T-helper 1 cell treated with Interleukin-12 subunit alpha and Interleukin-12 subunit beta and Interleukin-4 antibody, amounts not matched to agents 30 ng/mL and 1 ng/mL, for 36 hours (primary cell): ENCODE results near the gene MAIP1. TPM values are rescaled to one million over a fixed set of nuclear protein-coding genes. Genes with fewer than 3 reads are reported as not detected.

Experiments used
- intact Hi-C: fragments of 100-400 bp; cut with micrococcal nuclease; formaldehyde crosslinking; loops from one replicate; pipeline ENCODE4 v1.15.1; 2024
- total RNA-seq: library from RNA; stranded (reverse); gene quantifications from 2 replicates; pipeline ENCODE4 v1.2.3, GENCODE V29; 2022

The MAIP1 gene
- total RNA-seq, 1 donor from 2014 or later, result 19.6 TPM

GRCh38 chr2:199946196-199946595, 9.2 kb upstream of the MAIP1 start:
- intact Hi-C loops, result no loop called here

- intact Hi-C loops, result no loop called here
These were observed 8.5 kb upstream of the MAIP1 start for GRCh38 chr2:199946836-199947235.

- intact Hi-C loops, result loop anchor here (10.0 kb wide), 1 partner anchor 1314 kb away; the partner anchor contains the start of gene CASP8
These were observed 5.0 kb upstream of the MAIP1 start for GRCh38 chr2:199950396-199950795.

- intact Hi-C loops, result loop anchor here (10.0 kb wide), 1 partner anchor 1314 kb away; the partner anchor contains the start of gene CASP8
These were observed 4.4 kb upstream of the MAIP1 start for GRCh38 chr2:199951023-199951422.

- intact Hi-C loops, result loop anchor here (1.0 to 10.0 kb wide), 11 partner anchors 14 to 1310 kb away; partner anchors contain the start of genes BZW1, C2orf69, CASP8 and CLK1
These were observed 409 bp upstream of the MAIP1 start for GRCh38 chr2:199955007-199955338.

GRCh38 chr2:199956062-199956380, 639 bp downstream of the MAIP1 start:
- intact Hi-C loops, result loop anchor here (5.0 to 10.0 kb wide), 3 partner anchors 856 to 1309 kb away; partner anchors contain the start of genes BZW1, CASP8 and CLK1

- intact Hi-C loops, result loop anchor here (5.0 to 10.0 kb wide), 3 partner anchors 854 to 1307 kb away; partner anchors contain the start of genes BZW1, CASP8 and CLK1
These were observed 2.6 kb downstream of the MAIP1 start for GRCh38 chr2:199958014-199958413.

GRCh38 chr2:199962203-199962602, 6.8 kb downstream of the MAIP1 start:
- intact Hi-C loops, result no loop called here

- intact Hi-C loops, result no loop called here
These were observed 11.0 kb downstream of the MAIP1 start for GRCh38 chr2:199966405-199966804.

- intact Hi-C loops, result no loop called here
These were observed 11.6 kb downstream of the MAIP1 start for GRCh38 chr2:199966976-199967375.

- intact Hi-C loops, result no loop called here
These were observed 12.7 kb downstream of the MAIP1 start for GRCh38 chr2:199968126-199968525.

GRCh38 chr2:199972088-199972626, 16.8 kb downstream of the MAIP1 start:
- intact Hi-C loops, result loop anchor here (10.0 kb wide), 1 partner anchor 1093 kb away; no protein-coding TSS in a partner anchor

GRCh38 chr2:199973703-199974102, 18.3 kb downstream of the MAIP1 start:
- intact Hi-C loops, result loop anchor here (10.0 kb wide), 1 partner anchor 1091 kb away; no protein-coding TSS in a partner anchor

- intact Hi-C loops, result loop anchor here (5.0 to 10.0 kb wide), 2 partner anchors 602 to 1089 kb away; no protein-coding TSS in a partner anchor
These were observed 20.0 kb downstream of the MAIP1 start for GRCh38 chr2:199975273-199975895.

GRCh38 chr2:199977984-199978415, 22.6 kb downstream of the MAIP1 start:
- intact Hi-C loops, result loop anchor here (1.0 to 10.0 kb wide), 6 partner anchors 23 to 1087 kb away; partner anchors contain the start of genes C2orf69, MAIP1 and TYW5

GRCh38 chr2:199979398-199979797, 24.0 kb downstream of the MAIP1 start:
- intact Hi-C loops, result loop anchor here (1.0 to 10.0 kb wide), 6 partner anchors 25 to 1085 kb away; partner anchors contain the start of genes C2orf69, MAIP1, SPATS2L and TYW5

- intact Hi-C loops, result loop anchor here (1.0 to 10.0 kb wide), 11 partner anchors 25 to 1085 kb away; partner anchors contain the start of genes C2orf69, KCTD18, MAIP1 and SGO2
These were observed 24.6 kb downstream of the MAIP1 start for GRCh38 chr2:199979832-199980628.

- intact Hi-C loops, result no loop called here
These were observed 26.9 kb downstream of the MAIP1 start for GRCh38 chr2:199982126-199982843.

- intact Hi-C loops, result no loop called here
These were observed 28.2 kb downstream of the MAIP1 start for GRCh38 chr2:199983534-199983933.

GRCh38 chr2:199984159-199984558, 28.8 kb downstream of the MAIP1 start:
- intact Hi-C loops, result no loop called here

GRCh38 chr2:199984755-199985154, 29.4 kb downstream of the MAIP1 start:
- intact Hi-C loops, result loop anchor here (1.0 kb wide), 2 partner anchors 487 to 497 kb away; no protein-coding TSS in a partner anchor
